Astrocyte of the hippocampus (primary cell): ENCODE results near the gene CFAP410.
"Not testable (repeated sequence)": the region's sequence is repeated elsewhere in the genome, so short reads cannot be mapped to it uniquely, and the experiment has no call there.

ENCODE experiments used
- DNase-seq: peaks from one replicate; pipeline ENCODE4 v3.0.0; 2011; ENCODE audit warnings: low read depth, low spot score

CFAP410 gene

DNA sequence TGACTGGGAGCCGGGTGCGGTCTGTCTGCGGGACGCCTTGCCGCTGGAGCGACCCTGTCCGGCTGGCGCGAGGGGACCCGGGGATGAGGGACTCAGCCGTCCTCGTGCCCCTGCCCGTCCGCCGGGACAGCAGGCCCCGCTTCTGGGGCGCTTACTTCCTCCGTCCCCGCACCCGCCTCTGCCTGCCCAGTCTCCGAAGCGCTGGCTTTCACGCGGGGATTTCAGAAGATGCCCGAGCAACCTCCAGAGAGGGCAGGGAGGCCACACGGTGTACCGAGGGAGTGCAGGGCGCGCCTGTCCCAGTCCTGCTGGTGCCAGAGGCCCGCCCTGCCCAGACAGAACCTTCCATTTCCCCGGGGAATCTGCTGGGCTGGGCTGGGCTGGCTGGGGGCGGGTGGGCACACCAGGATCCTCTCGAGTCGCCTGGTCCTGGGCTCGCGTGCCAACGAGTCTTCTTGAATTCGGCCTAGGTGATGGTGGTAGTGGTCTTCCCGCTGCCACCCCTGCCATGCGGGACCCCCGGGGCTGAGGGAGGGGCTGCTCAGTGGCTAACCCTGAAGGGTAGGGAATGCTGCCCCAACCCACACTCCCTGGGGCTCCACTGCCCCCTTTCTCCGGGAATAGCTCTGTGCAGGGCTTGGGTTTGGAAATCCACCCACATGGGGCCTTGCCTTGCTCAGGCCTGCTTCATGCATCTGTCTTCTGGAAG, 11.7 kb upstream of the CFAP410 start:
- DNase-seq = no peak

DNA sequence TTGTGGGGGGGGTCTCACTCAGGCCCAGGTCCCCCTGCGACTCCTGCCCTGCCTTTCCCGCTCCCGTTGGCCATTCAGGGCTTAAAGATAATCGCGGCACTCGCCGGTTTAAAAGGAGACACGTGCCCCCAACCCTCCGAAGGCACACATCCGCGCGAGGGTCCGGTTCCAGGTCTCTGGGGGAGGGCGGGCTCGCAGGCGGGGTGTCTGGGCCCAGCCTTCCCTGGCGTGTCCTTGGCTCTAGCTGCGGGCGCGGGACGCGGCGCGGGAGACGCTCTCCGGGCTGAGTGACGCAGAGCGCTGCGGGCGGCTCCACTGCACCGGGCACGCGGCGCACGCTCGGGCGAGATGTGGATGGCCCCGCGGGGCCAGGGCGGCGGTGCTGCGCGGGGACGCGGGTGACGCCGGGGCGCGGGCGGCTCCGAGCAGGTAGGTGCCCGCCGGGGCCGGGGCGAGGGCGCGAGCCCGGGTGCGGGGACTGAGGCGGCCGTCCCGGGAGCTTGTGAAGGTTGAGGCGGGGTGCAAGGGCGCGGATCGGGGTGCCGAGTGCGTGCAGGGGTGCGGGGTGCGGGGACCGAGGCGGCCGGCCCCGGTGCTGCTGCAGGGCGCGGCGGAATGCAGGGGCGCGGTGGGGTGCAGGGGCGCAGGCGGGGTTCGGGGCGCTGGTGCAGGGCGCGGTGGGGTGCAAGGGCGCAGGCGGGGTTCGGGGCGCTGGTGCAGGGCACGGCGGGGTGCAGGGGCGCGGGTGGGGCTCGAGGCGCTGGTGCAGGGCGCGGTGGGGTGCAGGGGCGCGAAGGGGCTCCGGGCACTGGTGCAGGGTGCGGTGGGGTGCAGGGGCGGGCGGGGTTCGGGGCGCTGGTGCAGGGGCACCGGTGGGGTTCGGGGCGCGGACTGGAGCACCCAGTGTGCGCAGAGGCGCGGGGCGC, 10.9 kb upstream of the CFAP410 start:
- no peak for DNase-seq

- DNase-seq = no peak
Measured at GRCh38 chr21:44349416-44349846, 10.2 kb upstream of the CFAP410 start.

- no peak for DNase-seq
Measured at GRCh38 chr21:44348861-44349260, 9.7 kb upstream of the CFAP410 start.

- DNase-seq = no peak
Measured at GRCh38 chr21:44347911-44348451, 8.8 kb upstream of the CFAP410 start.

DNA sequence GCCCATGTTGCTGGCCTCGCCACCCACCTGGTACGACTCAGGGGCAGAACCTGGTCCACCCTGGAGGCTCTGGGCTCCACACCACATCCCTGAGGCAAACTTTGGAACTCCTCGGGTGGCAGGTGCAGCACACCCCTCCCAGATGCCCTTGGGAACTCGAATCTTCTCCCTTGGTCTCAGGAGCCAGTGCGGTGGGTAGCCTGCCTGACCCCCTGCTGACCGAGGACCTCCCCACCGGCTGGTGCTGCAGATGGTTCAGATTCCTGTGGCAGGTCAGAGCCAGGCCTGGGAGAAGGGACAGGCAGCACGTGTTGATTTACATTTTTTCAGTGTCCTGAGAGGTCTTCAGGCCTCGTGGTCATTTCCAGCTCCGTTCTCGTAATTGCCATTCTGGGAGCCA, 6.3 kb upstream of the CFAP410 start:
- DNase-seq = no peak

DNA sequence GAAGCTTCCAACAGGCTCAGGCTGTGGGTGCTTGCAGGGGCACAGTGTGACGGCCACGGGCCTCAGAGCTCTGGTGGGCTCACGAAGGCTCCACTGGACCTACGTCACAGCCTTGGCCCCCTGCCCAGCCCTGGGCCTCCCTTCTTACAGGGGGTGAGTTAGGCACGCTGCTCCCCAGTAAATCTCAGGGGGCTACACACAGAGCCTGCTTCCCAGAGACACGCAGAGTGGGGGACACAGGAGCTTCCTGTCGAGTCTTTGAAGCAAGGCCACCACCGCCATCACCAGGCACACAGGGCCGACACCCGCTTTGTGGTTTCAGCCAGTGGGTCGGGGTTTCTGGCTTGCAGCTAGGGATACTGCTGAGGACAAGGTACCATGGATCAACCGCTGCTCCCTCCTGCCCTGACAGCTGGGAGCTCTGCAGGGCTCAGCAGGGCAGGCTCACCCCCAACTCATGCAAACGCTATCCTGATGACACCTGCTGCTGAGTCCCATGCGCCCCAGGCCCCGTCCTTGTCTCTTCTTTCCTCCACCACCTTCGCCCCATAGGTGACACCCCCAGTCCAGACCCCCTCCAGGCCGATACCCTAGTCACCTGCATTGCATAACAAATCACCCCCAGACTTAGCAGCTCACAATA, 5.5 kb upstream of the CFAP410 start:
- DNase-seq = no peak

DNA sequence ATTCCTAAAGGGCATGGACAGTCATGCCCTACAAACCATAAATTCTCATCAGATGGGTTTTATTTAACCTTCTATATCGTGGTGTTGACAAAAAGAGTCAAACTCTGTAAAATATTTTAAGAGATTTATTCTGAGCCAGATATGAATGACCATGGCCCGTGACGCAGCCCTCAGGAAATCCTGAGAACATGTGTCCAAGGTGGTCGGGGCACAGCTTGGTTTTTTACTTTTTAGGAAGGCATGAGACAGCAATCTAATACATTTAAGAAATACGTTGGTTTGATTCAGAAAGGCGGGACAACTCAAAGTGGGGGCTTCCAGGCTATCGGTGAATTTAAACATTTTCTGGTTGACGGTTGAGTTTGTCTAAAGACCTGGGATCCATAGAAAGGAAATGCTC, 3.8 kb upstream of the CFAP410 start:
- DNase-seq = not testable (repeated sequence)

DNA sequence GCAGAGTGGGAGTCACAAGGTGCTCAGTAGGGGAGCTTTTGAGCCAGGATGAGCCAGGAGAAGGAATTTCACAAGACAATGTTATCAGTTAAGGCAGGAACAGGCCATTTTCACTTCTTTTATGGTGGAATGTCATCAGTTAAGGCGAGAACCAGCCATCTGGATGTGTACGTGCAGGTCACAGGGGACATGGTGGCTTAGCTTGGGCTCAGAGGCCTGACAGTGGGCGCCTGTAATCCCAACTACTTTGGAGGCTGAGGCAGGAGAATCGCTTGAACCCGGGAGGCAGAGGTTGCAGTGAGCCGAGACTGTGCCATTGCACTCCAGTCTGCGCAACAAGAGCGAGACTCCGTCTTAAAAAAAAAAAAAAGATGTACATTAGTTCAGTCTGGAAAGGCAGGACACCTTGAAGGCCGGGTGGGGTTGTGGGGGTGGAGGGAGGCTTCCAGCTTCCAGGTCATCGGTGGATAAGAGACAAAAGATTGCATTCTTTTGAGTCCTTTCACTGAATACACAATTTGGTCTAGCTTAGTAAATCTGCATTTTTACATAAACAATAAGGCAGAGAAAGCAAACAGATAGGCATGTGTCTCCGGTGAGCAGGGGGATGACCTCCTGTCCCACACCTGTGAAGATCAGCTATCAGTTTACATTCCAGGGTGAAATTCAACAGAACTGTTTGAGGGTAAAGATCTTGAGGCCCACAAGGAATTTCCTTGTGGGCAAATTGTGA, 2.7 kb upstream of the CFAP410 start:
- DNase-seq = not testable (repeated sequence)

DNA sequence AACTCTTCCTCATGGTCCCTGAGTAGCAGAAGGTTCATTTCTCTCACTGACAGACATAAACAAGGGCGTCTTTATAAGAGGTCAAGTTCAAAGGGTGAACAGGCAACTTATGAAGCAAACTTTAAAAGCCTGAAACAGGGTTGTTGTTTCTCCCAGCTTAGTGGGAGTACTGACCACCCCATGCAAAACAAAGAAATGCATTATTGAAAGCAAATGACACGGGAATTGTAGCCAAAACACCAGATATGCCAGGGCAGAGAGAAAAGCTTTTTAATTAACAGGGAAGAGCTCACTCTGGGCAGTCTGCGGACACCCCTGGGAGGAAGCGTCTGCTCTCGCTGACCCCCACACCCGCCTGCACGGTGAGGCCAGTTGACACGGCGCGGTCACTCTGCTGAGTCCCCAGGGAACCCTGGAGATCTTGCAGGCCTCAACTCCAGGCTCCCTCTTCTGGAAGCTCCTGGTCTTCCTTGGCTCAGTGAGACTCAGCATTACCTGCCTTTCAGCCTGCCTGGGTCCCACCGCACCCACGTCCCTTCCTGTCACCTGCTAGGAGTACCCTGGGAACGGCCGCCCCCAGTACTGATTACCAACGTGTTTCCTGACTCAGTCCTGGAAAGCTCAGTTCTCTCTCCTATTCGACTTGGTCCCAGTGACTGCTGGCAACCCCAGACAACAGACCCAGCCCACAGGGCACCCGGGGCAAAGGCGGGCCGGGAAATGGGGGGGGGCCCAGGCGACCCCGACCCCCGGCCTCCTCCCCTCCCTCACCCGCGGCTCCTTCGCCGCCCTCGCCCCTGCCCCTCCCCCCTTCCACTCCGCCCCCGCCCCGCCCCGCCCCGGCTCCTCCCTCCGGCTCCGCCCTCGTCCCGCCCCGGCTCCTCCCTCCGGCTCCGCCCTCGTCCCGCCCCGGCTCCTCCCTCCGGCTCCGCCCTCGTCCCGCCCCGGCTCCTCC, 972 bp downstream of the CFAP410 start:
- DNase-seq = peak; percentile 61

DNA sequence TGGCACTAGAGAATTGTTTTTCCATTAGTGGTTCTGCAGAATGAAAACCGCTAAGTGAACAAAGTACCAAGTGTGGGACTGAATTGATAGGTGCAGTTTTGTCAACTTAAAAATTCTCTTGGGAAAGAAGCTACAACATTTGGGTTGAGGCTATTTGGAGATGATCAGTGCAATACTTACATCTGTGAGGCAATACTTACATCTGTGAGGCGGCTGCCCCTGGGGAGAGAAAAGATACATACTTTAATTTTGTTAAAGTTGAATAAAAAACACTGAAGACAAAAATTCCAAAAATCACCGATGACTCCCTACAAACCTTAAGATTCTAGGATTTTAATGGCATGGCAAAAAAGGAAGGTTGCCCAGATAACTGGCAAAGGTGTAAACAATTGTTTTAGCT, 1.7 kb downstream of the CFAP410 start:
- DNase-seq = no peak

DNA sequence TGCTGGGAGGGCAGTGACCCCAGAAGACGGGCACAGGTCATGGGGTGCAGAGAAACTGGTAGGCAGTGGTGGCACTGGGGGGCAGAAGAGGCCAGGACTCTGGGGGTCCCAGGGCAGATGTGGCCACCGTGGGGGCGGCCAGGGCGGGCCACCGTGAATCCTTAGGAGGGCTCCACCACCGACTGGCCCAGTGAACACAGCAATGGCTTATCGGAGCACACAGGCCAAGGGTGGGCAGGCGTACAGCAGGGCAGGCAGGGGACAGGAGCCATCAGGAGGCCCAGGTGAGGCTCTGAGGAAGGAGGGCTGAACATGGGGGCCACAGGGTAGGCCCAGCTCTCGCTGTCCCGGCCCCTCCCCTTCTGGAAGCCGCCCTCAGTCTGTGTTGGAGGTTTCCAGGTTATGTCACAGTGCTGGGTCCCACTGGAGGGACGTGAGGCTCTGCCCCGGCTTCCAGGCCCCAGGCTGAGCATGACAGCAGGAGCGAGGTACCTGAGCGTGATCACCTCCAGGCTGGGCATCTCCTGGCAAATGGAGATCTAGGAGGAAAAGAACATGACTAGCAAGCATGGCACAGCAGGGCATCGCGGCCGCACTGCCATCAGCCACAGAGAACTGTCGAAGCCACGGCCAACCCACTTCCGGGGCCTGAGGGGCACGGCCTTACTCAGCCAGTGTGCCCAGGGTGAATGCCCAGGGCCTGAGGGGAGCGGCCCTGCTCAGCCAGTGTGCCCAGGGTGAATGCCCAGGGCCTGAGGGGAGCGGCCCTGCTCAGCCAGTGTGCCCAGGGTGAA, 3.7 kb downstream of the CFAP410 start:
- DNase-seq = no peak

- no peak for DNase-seq
Measured at GRCh38 chr21:44334329-44335030, 4.7 kb downstream of the CFAP410 start.

DNA sequence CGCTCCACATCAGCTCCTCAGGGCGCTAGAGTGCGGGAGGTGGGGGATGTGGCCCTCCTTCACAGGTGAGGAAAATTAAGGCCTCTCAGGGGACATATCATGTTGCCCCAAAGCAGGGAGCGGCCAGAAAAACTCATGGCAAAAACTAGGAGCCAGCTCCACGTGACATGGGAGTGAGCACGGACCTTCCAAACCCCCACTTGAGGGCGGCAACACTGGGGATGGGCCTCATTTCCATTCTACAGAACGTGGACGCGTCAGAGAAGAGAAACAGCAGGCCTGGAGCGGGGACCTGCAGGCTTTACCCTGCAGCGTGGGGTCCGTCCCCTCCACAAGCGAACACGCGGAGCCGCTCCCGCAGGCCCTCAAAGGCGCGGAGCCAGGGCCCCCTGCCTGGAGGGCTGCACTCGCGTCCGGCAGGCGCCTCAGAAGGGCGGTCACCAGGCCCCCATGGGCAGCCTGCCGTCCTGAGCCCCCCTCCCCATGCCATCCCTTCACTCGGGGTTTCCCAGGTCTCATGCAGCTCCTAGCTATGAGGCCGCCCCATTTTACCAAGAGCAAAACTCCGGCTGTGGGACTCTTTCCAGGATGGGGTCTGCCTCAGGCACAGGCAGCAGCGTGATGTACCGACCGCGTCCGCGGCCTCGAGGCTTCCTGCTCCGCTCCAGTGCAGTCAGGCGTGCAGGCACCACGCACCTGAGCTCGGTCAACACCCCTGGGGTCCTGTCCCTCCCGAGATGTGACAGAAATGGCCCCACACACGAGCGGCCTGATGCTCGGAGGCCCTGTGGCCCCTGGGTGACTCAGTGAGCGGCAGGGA, 5.5 kb downstream of the CFAP410 start:
- DNase-seq = no peak

DNA sequence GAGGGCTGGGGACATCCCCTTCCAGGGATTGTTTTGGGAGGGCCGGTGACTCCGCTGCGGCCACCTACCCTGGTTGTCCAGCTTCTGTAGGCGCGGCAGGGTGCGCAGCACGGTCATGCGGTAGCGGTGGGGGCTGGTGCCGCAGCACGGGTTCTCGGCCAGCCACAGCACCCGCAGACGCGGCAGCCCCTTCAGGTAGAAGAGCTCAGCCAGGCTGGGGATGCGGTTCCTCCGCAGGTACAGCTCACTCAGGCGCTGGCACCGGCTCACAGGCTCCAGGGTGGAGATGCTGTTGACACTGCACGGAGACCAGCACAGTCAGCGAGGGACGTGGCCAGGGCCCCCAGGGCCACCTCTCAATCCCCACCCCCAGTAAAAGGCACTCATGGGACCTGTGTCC, 6.2 kb downstream of the CFAP410 start:
- no peak for DNase-seq

DNA sequence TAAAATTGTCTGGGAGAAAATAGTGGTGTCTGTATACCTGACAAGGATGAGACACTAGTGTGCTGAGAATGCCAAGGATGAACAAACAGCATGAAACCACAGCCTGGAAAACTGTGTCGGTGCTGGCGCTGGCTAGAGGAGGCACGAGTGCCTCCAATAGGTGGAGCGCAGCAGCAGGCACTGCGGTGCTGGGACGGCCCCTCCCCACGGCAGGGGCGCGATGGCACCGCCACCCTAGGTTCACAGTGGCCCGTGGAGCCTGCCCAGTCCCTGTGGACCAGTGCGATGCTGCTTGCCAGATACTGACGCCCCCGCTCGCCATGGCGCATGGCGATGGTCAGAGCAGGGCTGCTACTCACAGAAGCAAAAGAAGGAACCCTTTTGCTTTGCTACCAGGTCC, 6.8 kb downstream of the CFAP410 start:
- no peak for DNase-seq

DNA sequence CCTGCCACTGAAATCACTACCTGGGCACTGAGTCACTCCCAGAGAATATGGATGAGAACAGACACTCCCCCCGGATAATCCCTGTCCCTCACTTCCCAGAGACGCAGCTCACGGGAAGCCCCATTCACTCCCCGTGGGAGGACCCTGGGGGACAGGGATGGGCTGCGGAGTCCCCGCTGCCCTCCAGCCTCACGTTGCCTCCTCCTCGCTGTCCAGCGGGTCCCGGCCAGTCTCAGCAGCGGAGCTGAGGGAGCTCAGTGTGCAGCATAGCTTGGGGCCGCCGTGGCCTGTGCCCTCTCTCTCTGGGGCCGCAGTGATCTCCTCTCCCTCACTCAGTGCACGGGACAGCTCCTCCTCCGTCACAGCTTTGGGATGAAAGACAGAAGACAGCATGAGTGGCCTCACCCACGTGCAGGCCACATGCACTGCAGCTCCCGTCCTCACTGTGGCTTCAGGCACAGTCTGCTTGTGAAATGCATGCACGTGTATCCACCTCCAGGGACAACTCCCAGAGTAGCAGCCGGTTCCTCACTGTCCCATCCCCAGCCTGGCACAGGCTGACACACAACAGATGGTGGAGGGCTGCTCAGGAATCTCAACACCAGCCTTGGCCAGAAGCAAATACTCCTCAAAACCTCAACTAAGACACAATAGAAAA, 7.4 kb downstream of the CFAP410 start:
- DNase-seq = no peak
